ENCODE results near the gene ARIH1. TPM values are rescaled to one million over a fixed set of nuclear protein-coding genes. Genes with fewer than 3 reads are reported as not detected.
"Not testable (repeated sequence)": the region's sequence is repeated elsewhere in the genome, so short reads cannot be mapped to it uniquely, and the experiment has no call there.

ARIH1 gene
- total and polyA plus RNA-seq, 2 donors (not counting 1 experiment from before 2014, with no cell fraction given) = 27.9 to 199 TPM

DNA sequence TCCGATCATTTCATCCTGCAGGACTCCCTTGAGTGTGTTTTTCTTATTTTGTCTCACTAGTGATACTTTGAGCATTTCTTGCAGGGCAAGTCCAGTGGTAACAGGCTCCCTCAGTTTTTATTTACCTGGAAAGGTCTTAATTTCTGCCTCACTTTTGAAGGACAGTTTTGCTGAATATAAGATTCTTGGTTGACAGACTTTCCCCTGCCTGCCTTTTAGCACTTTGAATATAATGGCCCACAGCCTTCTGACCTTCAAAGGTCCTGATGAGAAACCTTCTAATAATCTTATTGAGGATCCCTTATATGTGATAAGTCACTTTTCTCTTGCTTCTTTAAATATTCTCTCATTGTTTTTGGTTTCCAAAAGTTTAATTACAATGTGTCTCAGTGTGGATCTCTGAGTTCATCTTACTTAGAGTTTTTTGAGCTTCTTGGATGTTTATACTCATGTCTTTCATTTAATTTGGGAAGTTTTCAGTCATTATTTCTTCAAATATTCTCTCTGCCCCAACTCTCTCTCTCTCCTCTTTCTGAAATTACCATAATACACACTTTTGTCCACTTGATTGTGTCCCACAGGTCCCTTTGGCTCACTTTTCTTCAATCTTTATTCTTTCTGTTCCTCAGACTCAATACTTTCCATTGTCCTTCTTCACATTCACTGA lies 36.3 kb upstream of the ARIH1 start:
- Histone ChIP-seq H3K9me3 (ENCODE audit: control extremely low read depth in 1 of 3, control insufficient read depth in 2 of 3, insufficient read depth in 1 of 3, low read length in 2 of 3) (peaks cover 4 to 30% (median 16%) of the 10 kb centered on the region in 3 donors), H3K27ac (ENCODE audit: low read length in 2 of 2) (no peak overlapping the region), H4K20me1 (ENCODE audit: control insufficient read depth, insufficient read depth, low read length, poor library complexity, severe bottlenecking) (no peaks in the 10 kb centered on the region), H3K9ac (ENCODE audit: low read length) (no peak overlapping the region), H3K4me3 (ENCODE audit: control extremely low read depth in 1 of 5, extremely low read depth in 1 of 5, insufficient read depth in 1 of 5, low read depth in 2 of 5, low read length in 4 of 5) (no peak overlapping the region), H2AFZ (ENCODE audit: insufficient read depth, low read depth, low read length, poor library complexity, severe bottlenecking) (no peak overlapping the region), H3K4me2 (replicated peaks; ENCODE audit: low read depth, low read length, poor library complexity, severe bottlenecking) (no peak overlapping the region), H3K4me1 (ENCODE audit: control insufficient read depth in 2 of 2, insufficient read depth in 2 of 2, low read length in 2 of 2) (no peaks in the 10 kb centered on the region), H3K79me2 (ENCODE audit: control insufficient read depth, insufficient read depth, low read length) (no peaks in the 10 kb centered on the region), H3K27me3 (replicated peaks in 1 of 4; ENCODE audit: control extremely low read depth in 1 of 4, control insufficient read depth in 3 of 4, insufficient read depth in 4 of 4, low read length in 3 of 4) (peaks cover 0 to 8% (median 3%) of the 10 kb centered on the region in 4 experiments), H3K36me3 (replicated peaks in 1 of 2; ENCODE audit: control extremely low read depth in 1 of 2, control insufficient read depth in 1 of 2, extremely low read depth in 1 of 2, insufficient read depth in 2 of 2, low read length in 1 of 2) (no peaks in the 10 kb centered on the region)
- TF ChIP-seq CTCF (IDR thresholded peaks at IDR 0.05) (no peak), EZH2 (IDR thresholded peaks at IDR 0.05; ENCODE audit: borderline replicate concordance, insufficient read depth, low read depth, low read length, poor library complexity, severe bottlenecking) (no peak)
- no peak overlapping the region for H3K27ac Mint-ChIP-seq
- intact Hi-C loops (cut with micrococcal nuclease) = no loop called here
- peaks cover 11% of the 10 kb centered on the region for H3K9me3 Mint-ChIP-seq (ENCODE audit: insufficient read depth)
- no peaks in the 10 kb centered on the region for H3K4me1 Mint-ChIP-seq
- peaks cover 31% of the 10 kb centered on the region for H3K27me3 Mint-ChIP-seq
- H3K4me3 Mint-ChIP-seq = no peak overlapping the region
- WGBS (ENCODE audit: insufficient coverage) = no CpG with 5 or more reads among the region's 1 CpG
- ChIA-PET CTCF (no interaction called here), POLR2A (no interaction called here)
- DNase-seq = no peak
- ATAC-seq (ENCODE audit: low read depth) = no peak

- DNase-seq; H3K4me3 Mint-ChIP-seq; H3K4me3 ChIP-seq (ENCODE audit: control extremely low read depth in 1 of 5, extremely low read depth in 1 of 5, insufficient read depth in 1 of 5, low read depth in 2 of 5, low read length in 4 of 5); H3K36me3 ChIP-seq (replicated peaks in 1 of 2; ENCODE audit: control extremely low read depth in 1 of 2, control insufficient read depth in 1 of 2, extremely low read depth in 1 of 2, insufficient read depth in 2 of 2, low read length in 1 of 2); H3K4me1 ChIP-seq (ENCODE audit: control insufficient read depth in 2 of 2, insufficient read depth in 2 of 2, low read length in 2 of 2); H3K79me2 ChIP-seq (ENCODE audit: control insufficient read depth, insufficient read depth, low read length); intact Hi-C loops (cut with micrococcal nuclease); H3K4me2 ChIP-seq (replicated peaks; ENCODE audit: low read depth, low read length, poor library complexity, severe bottlenecking); H3K4me1 Mint-ChIP-seq; H3K27ac ChIP-seq (ENCODE audit: low read length in 2 of 2); CTCF ChIA-PET; ATAC-seq (ENCODE audit: low read depth); POLR2A ChIA-PET; H2AFZ ChIP-seq (ENCODE audit: insufficient read depth, low read depth, low read length, poor library complexity, severe bottlenecking); H3K9ac ChIP-seq (ENCODE audit: low read length); H3K27ac Mint-ChIP-seq; H3K27me3 ChIP-seq (replicated peaks in 1 of 4; ENCODE audit: control extremely low read depth in 1 of 4, control insufficient read depth in 3 of 4, insufficient read depth in 4 of 4, low read length in 3 of 4); H4K20me1 ChIP-seq (ENCODE audit: control insufficient read depth, insufficient read depth, low read length, poor library complexity, severe bottlenecking); H3K9me3 Mint-ChIP-seq (ENCODE audit: insufficient read depth): not testable (repeated sequence)
- no CpG with 5 or more reads among the region's 5 CpGs for WGBS (ENCODE audit: insufficient coverage)
- peaks cover 2 to 17% (median 4%) of the 10 kb centered on the region in 3 donors for H3K9me3 ChIP-seq (ENCODE audit: control extremely low read depth in 1 of 3, control insufficient read depth in 2 of 3, insufficient read depth in 1 of 3, low read length in 2 of 3)
- H3K27me3 Mint-ChIP-seq = peaks cover 18% of the 10 kb centered on the region
These were observed 31.3 kb upstream of the ARIH1 start for GRCh38 chr15:72442848-72443247.

Data from B cell (primary cell).